Measurements from ENCODE around the gene CFD.
"Not testable (repeated sequence)": the region's sequence is repeated elsewhere in the genome, so short reads cannot be mapped to it uniquely, and the experiment has no call there.

The CFD gene

DNA sequence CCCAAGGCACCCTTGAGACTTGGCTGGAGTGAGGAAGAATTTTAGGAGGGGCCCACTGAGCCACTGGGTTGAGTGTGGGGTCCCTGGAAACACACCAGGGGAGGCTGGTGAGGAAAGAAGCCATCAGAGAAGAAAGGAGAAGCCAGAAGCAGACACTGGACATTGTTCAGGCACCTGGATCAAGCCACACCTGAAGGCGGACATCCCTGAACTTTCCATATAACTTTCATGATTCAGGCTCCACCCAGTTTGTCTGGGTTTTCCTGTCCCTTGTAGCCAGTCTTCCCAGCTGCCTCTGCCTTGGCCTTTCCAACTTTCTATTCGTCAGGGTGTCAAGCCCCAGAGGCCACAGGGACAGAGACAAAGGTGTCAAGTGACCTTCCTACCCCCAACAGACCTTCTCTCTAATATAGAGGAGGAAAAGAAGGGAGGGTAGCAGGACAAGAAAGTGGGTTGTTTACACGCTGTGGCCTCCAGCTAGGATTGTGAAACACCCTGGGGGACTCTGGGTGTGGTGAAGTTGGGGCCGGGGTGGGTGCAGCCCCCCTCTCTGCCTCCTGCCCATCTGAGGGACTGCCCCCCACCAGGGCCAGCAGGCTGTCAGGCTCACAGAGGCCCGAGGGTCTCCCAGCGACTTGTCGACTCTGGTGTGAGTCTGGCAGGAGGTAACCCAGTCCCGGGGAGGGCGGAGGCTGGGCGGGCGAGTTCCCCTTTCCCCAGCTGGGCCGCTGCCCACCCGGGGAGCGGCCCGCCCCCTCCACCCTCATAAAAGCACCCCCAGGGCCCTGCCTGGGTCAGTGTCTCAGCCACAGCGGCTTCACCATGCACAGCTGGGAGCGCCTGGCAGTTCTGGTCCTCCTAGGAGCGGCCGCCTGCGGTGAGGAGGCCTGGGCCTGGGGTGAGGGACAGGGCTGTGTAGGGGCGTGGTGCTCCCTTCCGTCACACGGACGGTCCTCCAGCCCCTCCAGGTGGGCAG is at the start of gene CFD:
CFD (plus strand) TSS at position 797 of the 976 bp plus-strand sequence; CDS start at position 823, 26 bp downstream.
- no peak for DNase-seq

DNA sequence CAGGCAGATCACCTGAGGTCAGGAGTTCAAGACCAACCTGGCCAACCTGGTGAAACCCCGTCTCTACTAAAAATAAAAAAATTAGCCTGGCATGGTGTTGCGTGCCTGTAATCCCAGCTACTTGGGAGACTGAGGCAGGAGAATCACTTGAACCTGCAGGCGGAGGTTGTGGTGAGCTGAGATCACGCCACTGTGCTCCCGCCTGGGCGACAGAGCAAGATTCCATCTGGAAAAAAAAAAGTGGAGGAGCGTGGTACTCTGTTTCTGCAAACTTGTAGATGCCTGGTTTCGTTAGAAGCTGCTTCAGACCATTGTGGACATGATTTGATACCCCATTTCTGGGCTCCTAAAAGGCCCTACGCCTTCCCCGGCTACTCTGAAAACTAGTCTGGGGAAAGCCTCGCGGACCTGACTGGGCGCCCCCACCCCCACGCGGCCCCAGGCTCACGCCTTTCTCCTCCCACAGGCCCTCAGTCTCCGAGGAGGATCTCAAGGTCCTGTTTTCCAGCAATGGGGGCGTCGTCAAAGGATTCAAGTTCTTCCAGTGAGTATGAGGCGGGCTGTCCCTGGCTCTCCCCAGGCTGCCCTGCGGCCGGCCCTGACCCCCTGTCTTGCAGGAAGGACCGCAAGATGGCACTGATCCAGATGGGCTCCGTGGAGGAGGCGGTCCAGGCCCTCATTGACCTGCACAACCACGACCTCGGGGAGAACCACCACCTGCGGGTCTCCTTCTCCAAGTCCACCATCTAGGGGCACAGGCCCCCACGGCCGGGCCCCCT is 49.2 kb upstream of the CFD start:
- no peak for DNase-seq

DNA sequence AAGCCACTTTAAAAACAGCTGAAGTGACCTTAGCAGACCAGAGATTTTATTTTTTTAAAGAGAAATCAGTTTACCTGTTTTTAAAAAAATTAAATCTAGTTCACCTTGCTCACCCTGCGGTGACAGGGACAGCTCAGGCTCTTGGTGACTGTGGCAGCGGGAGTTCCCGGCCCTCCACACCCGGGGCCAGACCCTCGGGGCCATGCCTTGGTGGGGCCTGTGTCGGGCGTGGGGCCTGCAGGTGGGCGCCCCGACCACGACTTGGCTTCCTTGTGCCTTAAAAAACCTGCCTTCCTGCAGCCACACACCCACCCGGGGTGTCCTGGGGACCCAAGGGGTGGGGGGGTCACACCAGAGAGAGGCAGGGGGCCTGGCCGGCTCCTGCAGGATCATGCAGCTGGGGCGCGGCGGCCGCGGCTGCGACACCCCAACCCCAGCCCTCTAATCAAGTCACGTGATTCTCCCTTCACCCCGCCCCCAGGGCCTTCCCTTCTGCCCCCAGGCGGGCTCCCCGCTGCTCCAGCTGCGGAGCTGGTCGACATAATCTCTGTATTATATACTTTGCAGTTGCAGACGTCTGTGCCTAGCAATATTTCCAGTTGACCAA is 48.5 kb upstream of the CFD start:
- no peak for DNase-seq

DNA sequence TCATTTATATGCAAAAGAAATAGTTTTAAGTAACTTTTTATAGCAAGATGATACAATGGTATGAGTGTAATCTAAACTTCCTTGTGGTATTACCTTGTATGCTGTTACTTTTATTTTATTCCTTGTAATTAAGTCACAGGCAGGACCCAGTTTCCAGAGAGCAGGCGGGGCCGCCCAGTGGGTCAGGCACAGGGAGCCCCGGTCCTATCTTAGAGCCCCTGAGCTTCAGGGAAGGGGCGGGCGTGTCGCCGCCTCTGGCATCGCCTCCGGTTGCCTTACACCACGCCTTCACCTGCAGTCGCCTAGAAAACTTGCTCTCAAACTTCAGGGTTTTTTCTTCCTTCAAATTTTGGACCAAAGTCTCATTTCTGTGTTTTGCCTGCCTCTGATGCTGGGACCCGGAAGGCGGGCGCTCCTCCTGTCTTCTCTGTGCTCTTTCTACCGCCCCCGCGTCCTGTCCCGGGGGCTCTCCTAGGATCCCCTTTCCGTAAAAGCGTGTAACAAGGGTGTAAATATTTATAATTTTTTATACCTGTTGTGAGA is 47.9 kb upstream of the CFD start:
- DNase-seq, result no peak

DNA sequence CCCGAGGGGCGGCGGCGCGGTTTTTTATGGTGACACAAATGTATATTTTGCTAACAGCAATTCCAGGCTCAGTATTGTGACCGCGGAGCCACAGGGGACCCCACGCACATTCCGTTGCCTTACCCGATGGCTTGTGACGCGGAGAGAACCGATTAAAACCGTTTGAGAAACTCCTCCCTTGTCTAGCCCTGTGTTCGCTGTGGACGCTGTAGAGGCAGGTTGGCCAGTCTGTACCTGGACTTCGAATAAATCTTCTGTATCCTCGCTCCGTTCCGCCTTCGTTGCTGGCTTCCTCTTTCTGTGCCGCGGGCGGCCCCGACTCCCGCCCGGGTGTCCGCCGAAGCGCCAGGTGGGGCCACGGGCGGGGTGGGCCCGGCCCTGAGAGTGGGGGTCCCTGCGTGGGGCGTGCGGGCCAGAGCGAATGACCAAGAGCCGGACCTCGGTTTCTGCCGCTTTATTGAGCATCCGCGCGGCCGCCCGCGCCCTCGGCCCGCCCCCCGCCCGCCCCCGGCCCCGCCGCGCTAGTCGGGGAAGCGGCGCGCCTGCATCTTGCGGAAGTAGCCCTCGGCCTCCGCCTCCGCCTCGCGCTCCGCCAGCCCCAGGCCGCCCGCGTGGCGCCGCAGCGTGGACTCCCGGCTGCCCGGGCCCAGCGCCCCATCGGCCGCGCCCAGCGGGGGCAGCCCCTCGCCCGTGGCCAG is 47.3 kb upstream of the CFD start:
- no peak for DNase-seq

DNA sequence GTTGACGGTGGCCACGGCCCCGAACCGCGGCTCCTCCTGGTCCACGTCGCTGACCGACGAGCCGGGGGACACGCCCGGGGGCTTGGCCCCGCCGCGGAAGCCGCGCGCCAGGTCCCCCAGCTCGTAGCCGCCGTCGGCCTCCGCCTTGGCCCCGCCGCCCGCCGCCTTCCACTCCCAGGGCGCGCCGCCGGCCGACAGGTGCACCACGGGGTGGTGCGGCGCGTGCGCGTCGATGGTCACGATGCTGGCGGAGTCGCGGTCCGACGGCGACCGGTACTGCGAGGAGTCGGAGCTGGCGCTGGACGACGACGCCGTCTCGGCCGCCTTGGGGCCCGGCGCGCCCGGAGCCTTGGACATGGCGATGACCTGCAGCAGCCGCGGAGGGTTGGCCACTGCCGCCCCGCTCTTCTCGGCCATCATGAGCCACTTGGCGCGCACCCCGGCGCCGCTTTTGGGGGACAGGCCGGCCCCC is 46.7 kb upstream of the CFD start:
- no peak for DNase-seq

DNA sequence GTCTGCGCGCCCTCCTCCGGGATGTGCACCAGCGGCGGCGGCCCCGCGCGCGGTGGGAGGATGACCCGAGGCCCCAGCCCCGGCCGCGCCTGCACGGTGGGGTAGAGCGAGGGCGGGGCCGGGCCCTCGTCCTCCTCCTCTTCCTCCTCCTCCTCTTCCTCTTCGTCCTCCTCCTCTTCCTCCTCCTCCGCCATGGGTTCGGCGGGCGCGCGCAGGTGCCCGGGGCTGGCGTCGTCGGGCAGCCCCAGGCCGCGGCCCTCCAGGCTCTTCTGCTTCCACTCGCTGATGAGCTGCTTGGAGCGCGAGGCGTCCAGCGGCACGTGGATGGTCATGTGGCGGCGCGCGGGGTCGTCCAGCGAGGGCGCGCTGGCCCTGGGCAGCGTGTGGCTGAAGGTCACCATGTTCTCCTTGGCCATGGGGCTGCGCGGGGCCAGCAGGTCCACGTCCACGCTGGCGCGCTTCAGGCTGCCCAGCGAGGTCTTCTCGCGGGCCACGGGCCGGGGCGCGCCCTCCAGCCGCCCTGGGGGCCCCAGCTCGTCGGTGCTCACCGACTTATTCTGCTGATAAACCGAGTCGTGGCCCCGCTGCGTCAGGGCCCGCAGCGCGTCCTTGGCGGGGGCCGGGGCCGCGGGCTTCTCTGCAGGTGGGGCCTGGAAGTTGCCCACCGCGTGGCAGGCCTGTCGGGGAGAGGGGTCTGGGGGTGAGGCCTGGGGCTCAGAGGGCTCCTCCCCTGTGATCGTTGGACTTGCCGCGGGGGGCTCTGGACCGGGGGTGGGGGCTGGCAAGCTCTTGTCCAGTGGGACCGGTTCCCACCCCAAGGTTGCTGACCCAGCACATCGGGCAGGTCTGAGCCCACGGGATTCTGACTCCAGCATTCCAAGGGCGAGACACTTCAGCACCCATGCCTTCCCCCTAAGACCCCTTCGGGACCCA is 46.0 kb upstream of the CFD start:
- DNase-seq, result no peak

DNA sequence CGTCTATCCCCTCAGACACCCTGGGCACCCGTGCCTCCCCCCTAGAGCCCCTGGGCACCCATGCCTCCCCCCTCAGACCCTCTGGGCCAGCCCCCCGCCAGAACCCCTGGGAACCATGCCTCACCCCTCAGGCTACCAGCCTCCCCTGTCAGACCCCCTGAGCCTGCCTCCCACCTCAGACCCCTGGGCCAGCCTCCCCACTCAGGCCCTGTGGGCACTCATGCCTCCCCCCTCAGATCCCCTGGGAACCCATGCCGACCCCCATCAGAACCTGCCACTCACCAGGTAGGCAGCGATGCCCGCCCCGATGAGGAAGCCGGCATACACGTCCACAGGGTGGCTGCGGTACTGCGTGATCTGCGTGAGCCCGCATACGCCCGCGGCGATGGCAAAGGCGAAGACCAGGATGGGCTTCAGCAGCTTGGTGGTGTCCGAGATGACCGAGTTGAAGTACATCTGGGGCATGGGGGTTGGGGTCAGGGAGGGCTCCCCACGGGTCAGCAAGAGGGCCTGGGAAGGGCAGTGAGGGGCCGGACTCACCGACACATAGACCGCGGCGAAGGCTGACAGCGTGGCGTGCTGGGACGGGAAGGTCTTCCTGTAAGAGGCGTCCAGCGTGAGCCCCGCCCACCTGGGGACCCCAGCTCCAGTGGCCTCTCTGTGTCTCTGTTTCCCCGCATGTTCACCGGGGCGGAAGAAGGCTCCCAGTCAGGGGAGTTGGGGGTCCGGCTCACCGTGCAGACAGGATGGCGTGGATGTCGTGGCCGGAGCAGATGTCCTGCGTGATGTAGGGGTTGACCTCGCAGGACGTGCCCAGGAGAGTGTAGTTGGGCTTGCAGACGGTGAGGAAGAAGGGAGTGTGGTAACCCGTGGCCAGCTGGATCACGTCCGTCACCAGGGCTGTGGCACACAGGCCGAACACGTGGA is 45.0 kb upstream of the CFD start:
- DNase-seq, result no peak

DNA sequence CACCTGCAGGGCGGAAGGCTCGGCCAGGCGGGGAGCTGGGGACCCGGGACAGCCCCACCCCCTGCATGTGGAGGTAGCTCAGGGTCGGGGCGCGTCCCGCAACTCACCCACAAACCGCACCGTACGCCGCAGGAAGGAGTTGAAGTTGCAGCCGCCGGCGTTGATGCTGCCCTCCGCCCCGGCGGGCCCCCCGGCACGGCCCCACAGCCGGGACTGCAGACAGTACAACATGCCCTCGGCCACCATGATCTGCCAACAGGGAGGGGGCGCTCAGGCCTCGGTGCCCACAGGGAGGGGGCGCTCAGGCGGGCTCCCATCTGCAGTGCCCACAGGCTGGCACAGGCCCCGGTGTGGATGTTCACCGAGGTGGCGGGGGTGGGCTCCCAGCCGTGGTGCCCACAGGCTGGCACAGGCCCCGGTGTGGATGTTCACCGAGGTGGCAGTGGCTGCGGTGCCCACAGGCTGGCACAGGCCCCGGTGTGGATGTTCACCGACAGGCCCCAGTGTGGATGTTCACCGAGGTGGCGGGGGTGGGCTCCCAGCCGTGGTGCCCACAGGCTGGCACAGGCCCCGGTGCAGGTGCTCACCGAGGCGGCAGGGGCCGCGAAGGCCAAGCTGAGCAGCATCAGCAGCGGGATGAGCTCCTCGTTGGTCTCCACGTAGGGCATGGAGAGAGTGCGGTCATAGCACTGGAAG is 44.2 kb upstream of the CFD start:
- DNase-seq, result no peak

DNA sequence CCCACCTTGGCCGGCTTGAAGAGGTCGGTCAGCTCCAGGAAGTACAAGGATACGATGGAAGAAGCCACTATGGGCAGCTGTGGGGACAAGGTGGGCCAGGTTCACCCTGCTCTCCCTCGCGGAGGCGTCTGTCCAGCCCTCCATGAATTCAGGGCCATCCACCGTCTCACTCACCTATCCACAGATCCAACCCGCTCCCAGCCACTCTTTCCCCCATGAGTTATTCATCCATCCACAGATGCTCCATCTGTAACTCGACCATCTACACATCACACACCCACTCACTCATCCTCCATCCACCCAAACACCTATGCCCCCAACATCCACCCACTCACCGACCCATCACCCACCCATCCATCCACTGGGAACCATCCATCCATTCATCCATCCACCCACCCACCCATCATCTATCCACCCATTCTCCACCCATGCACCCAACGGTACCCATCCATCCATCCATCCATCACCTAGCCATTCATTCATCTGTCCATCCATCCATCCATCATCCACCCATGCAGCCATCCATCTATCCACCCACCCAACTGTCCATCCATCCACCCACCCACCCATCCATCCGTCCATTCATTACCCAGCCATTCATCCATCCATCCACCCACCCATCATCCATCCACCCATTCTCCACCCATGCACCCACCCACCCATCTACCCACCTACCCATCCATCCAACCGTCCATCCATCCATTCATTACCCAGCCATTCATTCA is 43.5 kb upstream of the CFD start:
- no peak for DNase-seq

DNA sequence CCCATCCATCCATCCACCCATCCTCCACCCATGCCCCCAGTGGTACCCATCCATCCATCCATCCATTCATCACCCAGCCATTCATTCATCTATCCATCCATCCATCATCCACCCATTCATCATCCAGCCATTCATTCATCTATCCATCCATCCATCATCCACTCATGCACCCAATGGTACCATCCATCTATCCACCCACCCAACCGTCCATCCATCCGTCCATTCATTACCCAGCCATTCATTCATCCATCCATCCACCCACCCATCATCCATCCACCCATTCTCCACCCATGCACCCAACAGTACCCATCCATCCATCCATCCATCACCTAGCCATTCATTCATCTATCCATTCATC is 43.0 kb upstream of the CFD start:
- no peak for DNase-seq

DNA sequence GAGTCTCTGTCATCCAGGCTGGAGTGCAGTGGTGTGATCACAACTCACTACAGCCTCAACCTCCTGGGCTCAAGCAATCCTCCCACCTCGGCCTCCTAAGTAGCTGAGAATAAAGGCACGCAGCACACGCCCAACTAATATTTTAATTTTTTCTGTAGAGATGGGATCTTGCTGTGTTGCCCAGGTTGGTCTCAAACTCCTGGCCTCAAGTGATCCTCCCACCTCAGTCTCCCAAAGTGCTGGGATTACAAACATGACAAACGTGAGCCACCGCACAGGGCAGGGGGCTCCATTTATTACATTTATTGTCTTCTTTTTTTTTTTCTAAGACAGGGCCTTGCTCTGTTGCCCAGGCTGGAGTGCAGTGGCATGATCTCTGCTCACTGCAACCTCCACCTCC is 39.3 kb upstream of the CFD start:
- DNase-seq, result not testable (repeated sequence)

DNA sequence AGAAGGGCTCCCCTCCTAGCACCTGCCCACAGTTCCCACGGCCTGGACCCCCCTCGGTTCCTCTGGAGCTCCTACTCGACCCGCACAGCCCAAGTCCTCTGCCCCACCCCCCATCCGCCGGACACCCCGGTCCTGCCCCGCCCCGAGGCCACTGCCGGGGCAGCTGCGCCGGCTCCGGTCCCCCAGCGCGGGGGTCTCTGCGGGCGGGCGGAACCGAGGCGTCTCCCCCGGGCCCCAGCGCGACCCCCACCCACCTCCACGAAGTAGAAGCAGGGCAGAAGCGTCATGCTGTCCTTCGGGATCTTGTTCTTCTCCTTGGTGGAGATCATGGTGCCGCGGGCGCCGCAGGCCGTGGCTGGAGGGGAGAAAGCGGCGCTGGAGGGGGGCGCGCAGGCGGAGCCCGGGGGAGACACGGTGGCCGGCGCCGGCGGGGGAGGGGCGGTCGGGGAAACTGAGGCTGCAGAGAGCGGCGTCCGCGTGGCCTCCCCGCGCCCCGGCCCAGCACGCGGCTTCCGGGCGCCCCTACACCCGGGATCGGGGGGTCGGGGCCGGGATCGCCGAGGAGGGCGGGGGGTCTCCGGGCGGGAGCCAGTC is 38.1 kb upstream of the CFD start:
- DNase-seq, result no peak

DNA sequence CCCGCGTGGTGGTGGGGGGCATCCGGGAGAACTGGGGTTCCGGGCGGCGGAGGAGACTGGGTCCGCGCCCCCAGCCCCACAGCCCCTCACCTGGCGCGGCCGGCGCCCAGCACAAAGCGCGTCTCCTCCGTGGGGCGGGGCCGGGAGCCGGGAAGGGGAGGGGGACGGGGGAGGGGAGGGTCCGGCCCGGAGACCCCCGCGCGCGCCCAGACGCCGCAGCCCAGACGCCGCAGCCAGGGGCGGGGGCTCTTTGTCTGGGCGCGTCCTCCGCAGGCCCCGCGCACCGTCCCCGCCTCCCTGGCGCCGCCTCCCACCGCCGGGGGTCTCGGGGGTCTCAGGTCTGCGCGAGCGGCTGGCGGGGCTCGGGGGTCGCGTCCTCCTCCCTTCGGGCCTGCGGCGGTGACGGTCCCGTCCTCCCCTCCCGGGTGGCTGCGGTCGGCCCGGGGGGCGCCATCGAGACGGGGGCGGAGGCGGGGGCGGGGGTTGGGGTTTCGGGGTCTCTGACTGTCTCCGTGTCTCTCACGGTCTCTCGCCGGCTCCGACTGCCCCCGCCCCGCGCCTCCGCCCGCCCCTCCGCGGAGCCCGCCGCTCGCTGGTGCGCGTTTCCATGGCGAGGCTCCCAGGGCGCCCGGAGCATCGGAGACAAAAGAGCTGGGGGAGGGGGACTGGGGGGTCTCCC is 37.5 kb upstream of the CFD start, which contains the start of gene PLPPR3:
PLPPR3 (minus strand) TSS at position 131 of the 679 bp plus-strand sequence. CDS start 396 bp downstream, outside the sequence.
- DNase-seq, result no peak

DNA sequence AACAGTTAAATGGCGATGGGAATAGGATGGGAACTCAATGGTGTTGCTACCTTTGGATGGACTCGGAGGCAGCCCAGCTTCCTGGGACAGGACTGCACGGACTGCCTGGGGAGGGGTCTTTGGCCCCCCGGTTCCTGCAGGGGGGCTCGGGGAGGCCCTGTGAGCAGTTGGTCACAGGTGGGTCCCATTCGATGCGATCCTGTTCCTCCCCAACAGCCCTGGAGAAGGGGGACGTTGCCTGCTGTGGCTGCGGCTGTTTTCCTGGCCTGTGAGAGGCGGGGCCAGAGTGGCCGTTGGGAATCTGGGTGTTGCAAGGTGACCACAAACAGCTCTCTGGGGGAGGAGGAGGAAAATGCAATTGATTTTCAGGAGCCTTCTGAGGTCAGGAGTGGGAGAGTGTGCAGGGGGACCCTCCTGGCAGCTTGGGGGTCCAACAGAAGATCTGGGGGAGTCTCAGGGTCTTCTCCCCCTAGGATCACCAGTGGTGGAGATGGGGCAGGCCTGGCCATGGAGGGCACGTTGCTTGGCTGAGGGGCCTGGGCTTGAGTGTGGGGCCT is 35.8 kb upstream of the CFD start:
- no peak for DNase-seq

DNA sequence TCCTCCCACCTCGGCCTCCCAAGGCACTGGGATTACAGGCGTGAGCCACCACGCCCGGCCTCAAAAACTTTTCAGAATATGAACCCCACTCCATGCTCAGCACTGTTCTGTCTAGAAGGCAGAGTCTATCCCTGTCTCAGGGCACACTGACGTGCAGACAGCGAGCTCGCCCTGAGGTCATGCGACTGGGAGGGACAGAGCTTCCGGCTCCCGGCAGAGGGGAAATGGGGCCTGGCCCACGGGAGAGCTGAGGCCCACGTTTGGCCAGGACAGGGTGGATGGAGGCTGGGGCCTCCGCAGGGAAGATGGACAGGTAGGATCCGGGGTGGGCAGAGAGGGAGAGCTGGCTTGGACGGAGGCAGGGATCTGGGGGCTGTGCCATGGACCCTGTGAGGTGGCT is 34.6 kb upstream of the CFD start:
- DNase-seq, result no peak

DNA sequence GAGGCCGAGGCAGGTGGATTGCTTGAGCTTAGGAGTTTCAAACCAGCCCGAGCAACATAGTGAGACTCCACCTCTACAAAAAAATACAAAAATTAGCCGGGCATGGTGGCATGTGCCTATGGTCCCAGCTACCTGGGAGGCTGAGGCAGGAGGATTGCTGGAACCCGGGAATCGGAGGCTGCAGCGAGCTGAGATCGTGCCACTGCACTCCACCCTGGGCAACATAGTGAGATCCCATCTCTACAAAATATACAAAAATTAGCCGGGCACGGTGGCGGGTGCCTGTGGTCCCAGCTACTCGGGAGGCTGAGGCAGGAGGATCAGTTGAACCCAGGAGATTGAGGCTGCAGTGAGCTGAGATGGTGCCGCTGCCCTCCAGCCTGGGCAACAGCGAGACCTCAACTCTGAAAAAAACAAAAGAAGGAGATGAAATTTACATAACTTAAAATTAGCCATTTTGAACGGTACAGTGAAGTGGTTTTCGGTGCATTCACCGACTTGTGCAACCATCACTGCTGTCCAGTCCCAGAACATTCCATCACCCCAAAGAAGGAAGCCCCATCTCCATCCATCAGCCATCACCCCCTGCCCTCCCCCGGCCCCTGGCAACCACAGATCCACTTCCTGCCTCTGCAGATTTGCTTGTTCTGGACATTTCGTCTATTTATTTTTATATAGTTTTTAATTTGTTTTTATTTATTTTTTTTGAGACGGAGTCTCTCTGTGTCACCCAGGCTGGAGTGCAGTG is 33.4 kb upstream of the CFD start:
- DNase-seq, result no peak
